Trophoblast cell (in vitro differentiated cells and primary cell): Measurements from ENCODE around the gene PHPT1.
"Not testable (repeated sequence)": the region's sequence is repeated elsewhere in the genome, so short reads cannot be mapped to it uniquely, and the experiment has no call there.

Experiments
- DNase-seq, 2 donors: peaks; one replicate each; pipeline ENCODE4 v3.0.0-alpha.2; 2016
- H2AFZ ChIP-seq: 2 replicates; pipeline ENCODE4 v1.6.1; 2013; ENCODE audit warnings: low read length, moderate library complexity, mild to moderate bottlenecking; ENCODE audit not compliant: insufficient read depth, poor library complexity
- H2AK5ac ChIP-seq: 2 replicates; pipeline ENCODE4 v1.6.1; 2013; ENCODE audit warnings: mild to moderate bottlenecking, low read length
- H2BK120ac ChIP-seq: 2 replicates; pipeline ENCODE4 v1.6.1; 2013; ENCODE audit warnings: low read length, mild to moderate bottlenecking, moderate library complexity; ENCODE audit not compliant: insufficient read depth, poor library complexity
- H2BK12ac ChIP-seq: 2 replicates; pipeline ENCODE4 v1.6.1; 2013; ENCODE audit warnings: mild to moderate bottlenecking, low read length, moderate library complexity
- H2BK5ac ChIP-seq: 2 replicates; pipeline ENCODE4 v1.6.1; 2013; ENCODE audit warnings: low read length, low read depth, moderate library complexity, mild to moderate bottlenecking; ENCODE audit not compliant: poor library complexity
- H3K14ac ChIP-seq: 2 replicates; pipeline ENCODE4 v1.6.1; 2013; ENCODE audit warnings: mild to moderate bottlenecking, low read length
- H3K18ac ChIP-seq: 2 replicates; pipeline ENCODE4 v1.6.1; 2013; ENCODE audit warnings: mild to moderate bottlenecking, low read length
- H3K23ac ChIP-seq: 2 replicates; pipeline ENCODE4 v1.6.1; 2013; ENCODE audit warnings: low read length
- H3K27ac ChIP-seq: 2 replicates; pipeline ENCODE4 v1.5.1; 2013; ENCODE audit warnings: low read depth, mild to moderate bottlenecking, inconsistent platforms, low read length, moderate library complexity
- H3K27me3 ChIP-seq: 2 replicates; pipeline ENCODE4 v1.6.1; 2013; ENCODE audit warnings: inconsistent platforms, mild to moderate bottlenecking, low read length, moderate library complexity; ENCODE audit not compliant: insufficient read depth
- H3K36me3 ChIP-seq, 2 experiments: 1 replicate in 1 of 2; 2 replicates in 1 of 2; pipeline ENCODE4 v1.6.1; 2013; ENCODE audit warnings: low read length in 2 of 2, mild to moderate bottlenecking in 2 of 2, moderate library complexity in 1 of 2; ENCODE audit not compliant: insufficient read depth in 2 of 2, control insufficient read depth in 1 of 2
- H3K4ac ChIP-seq: 2 replicates; pipeline ENCODE4 v1.6.1; 2013; ENCODE audit warnings: low read depth, mild to moderate bottlenecking, low read length, moderate library complexity
- H3K4me1 ChIP-seq, 2 experiments: 1 replicate in 1 of 2; 2 replicates in 1 of 2; pipeline ENCODE4 v1.6.1; 2013; ENCODE audit warnings: low read length in 2 of 2, mild to moderate bottlenecking in 2 of 2, moderate library complexity in 1 of 2; ENCODE audit not compliant: insufficient read depth in 2 of 2, control insufficient read depth in 1 of 2
- H3K4me2 ChIP-seq: 2 replicates; pipeline ENCODE4 v1.6.1; 2013; ENCODE audit warnings: inconsistent platforms, mild to moderate bottlenecking, low read length, moderate library complexity
- H3K4me3 ChIP-seq: 2 replicates; pipeline ENCODE4 v1.5.1; 2013; ENCODE audit warnings: mild to moderate bottlenecking, low read depth, low read length, inconsistent platforms
- H3K79me1 ChIP-seq: one replicate; pipeline ENCODE4 v1.6.1; 2013; ENCODE audit warnings: low read length
- H3K79me2 ChIP-seq: 2 replicates; pipeline ENCODE4 v1.6.1; 2013; ENCODE audit warnings: low read length, mild to moderate bottlenecking; ENCODE audit not compliant: control insufficient read depth, insufficient read depth, poor library complexity
- H3K9ac ChIP-seq: 2 replicates; pipeline ENCODE4 v1.6.1; 2013; ENCODE audit warnings: mild to moderate bottlenecking, low read length
- H3K9me3 ChIP-seq: 2 replicates; pipeline ENCODE4 v1.6.1; 2013; ENCODE audit warnings: low read depth, mild to moderate bottlenecking, control low read depth, inconsistent platforms, low read length; ENCODE audit not compliant: insufficient read depth
- H4K12ac ChIP-seq: 2 replicates; pipeline ENCODE4 v1.6.1; 2013; ENCODE audit warnings: low read depth, mild to moderate bottlenecking, low read length, moderate library complexity
- H4K8ac ChIP-seq: 2 replicates; pipeline ENCODE4 v1.6.1; 2013; ENCODE audit warnings: low read depth, mild to moderate bottlenecking, low read length, moderate library complexity
- H4K91ac ChIP-seq: one replicate; pipeline ENCODE4 v1.6.1; 2013; ENCODE audit warnings: low read depth, mild to moderate bottlenecking, low read length, moderate library complexity
- WGBS: extraction: QIAGEN DNeasy Blood & Tissue Kit; methylation state at CpG from one replicate; pipeline ENCODE4 v1.1.7; 2013; ENCODE audit warnings: missing lambda C conversion rate; ENCODE audit not compliant: insufficient read length, insufficient coverage; ENCODE audit errors: extremely low coverage; 5-methylcytosine and 5-hydroxymethylcytosine counted together

The PHPT1 gene

DNA sequence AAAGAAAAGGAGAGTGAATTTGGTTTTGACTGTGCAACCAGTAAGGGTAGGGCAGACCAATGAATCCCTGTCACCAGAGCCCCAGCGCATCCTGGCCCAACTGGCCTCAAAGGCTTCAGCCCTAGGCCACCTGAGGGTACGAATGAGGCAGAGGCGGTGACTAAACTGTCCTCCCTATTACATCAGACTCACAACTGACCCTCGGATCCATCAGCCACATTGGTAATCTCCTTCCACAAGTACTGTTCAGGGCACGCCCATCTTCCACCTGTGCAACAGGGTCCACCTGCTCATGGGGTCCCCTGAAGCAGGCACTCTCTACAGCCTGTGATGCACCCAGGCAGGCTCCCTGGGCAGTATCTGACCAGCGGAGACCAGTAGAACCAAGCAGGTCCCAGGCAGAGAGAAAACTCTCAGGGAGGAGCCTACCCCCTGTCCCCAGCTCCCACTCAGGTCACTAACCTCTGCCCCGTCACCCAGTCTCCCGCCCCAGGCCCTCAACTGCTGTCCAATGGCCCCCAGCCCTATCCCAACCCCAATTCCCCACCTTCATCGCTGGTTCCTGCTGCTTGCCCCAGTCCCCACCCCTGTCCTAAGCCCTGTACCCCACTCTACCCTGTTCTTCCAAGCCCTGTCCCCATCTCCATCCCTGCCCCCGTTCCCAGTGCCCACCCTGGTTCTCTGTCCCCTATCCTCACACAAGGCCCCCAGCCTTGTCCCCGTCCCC, 16.0 kb downstream of the PHPT1 start:
- Histone ChIP-seq H2AK5ac (no peak overlapping the region), H3K79me2 (peaks cover 10% of the 10 kb centered on the region), H2AFZ (no peak overlapping the region), H2BK5ac (no peak overlapping the region), H3K4ac (peak overlapping the region; percentile 82), H2BK12ac (no peak overlapping the region), H3K9me3 (peaks cover 14% of the 10 kb centered on the region), H4K8ac (peak overlapping the region; percentile 6), H3K27ac (no peak overlapping the region), H3K79me1 (peaks cover 4% of the 10 kb centered on the region), H3K36me3 (peaks cover 38 to 45% of the 10 kb centered on the region in 2 experiments), H3K9ac (peak overlapping the region; percentile 70), H3K27me3 (no peaks in the 10 kb centered on the region), H3K4me2 (peak overlapping the region; percentile 79), H3K4me3 (peak overlapping the region; percentile 99), H3K18ac (no peak overlapping the region), H3K14ac (peak overlapping the region; percentile 27), H4K12ac (no peak overlapping the region), H3K4me1 (peaks cover 6 to 7% of the 10 kb centered on the region in 2 experiments), H2BK120ac (no peak overlapping the region), H3K23ac (peak overlapping the region; percentile 81), H4K91ac (no peak overlapping the region)
- WGBS: no CpG with 5 or more reads among the region's 11 CpGs
- DNase-seq: peak in 1 of 2 donors; percentile 20

DNA sequence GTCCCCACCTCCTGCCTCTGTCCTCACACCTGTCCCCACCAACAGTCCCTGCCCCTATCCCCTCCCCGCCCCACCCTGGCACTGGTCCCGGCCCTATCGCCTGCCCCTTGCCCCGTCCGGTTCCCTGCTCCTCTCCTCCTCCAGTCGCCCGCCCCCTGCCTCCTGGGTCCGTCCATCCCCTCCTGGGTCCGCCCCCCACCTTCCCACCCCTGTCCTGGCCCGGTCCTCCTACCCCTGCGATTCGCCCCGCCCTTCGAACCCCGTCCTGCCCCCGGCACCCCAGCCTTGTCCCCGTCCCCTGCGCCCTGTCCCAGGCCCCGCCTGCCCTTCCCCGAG, 16.5 kb downstream of the PHPT1 start:
- Histone ChIP-seq H3K23ac (no peak overlapping the region), H3K4me1 (peaks cover 6 to 7% of the 10 kb centered on the region in 2 experiments), H3K79me2 (peaks cover 10% of the 10 kb centered on the region), H3K4me2 (peak overlapping the region; percentile 79), H4K8ac (peak overlapping the region; percentile 55), H4K91ac (peak overlapping the region; percentile 58), H3K4me3 (peak overlapping the region; percentile 99), H2AFZ (peak overlapping the region; percentile 18), H2BK120ac (peak overlapping the region; percentile 9), H3K9me3 (peaks cover 15% of the 10 kb centered on the region), H3K27ac (peak overlapping the region; percentile 21), H3K4ac (peak overlapping the region; percentile 82), H3K79me1 (peaks cover 4% of the 10 kb centered on the region), H4K12ac (peak overlapping the region; percentile 26), H2BK5ac (peak overlapping the region; percentile 15), H3K27me3 (no peaks in the 10 kb centered on the region), H3K18ac (peak overlapping the region; percentile 55), H3K9ac (peak overlapping the region; percentile 97), H2BK12ac (no peak overlapping the region), H3K14ac (peak overlapping the region; percentile 27), H3K36me3 (peaks cover 33 to 40% of the 10 kb centered on the region in 2 experiments), H2AK5ac (peak overlapping the region; percentile 16)
- WGBS: no CpG with 5 or more reads among the region's 20 CpGs
- DNase-seq: peak in 1 of 2 donors; percentile 10

DNA sequence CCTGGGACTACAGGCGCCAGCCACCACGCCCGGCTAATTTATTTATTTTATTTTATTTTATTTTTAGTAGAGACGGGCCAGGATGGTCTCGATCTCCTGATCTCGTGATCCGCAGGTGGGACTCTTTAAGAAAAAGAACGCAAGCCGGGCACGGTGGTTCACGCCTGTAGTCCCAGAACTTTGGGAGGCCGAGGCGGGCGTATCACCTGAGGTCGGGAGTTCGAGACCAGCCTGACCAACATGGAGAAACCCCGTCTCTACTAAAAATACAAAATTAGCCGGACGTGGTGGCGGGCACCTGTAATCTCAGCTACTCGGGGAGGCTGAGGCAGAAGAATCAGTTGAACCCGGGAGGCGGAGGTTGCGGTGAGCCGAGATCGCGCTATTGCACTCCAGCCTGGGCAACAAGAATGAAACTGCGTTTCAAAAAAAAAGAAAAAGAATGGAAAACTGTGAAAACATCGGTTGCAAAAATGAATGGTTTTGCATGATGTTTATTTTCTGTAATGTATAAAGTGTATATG, 17.8 kb downstream of the PHPT1 start:
- no CpG with 5 or more reads among the region's 29 CpGs for WGBS
- not testable (repeated sequence) for H2AK5ac ChIP-seq, H2AFZ ChIP-seq, H3K27me3 ChIP-seq, H3K4ac ChIP-seq, H3K4me1 ChIP-seq, H3K9ac ChIP-seq, H3K18ac ChIP-seq, H2BK5ac ChIP-seq, H4K91ac ChIP-seq, H4K12ac ChIP-seq, H2BK120ac ChIP-seq, H3K79me1 ChIP-seq, H3K79me2 ChIP-seq, H3K4me2 ChIP-seq, H3K27ac ChIP-seq, H3K14ac ChIP-seq, H4K8ac ChIP-seq, H2BK12ac ChIP-seq, H3K4me3 ChIP-seq, H3K23ac ChIP-seq
- Histone ChIP-seq H3K36me3 (peaks cover 20 to 28% of the 10 kb centered on the region in 2 experiments), H3K9me3 (peaks cover 19% of the 10 kb centered on the region)
- DNase-seq: peak in 1 of 2 donors; percentile 0

DNA sequence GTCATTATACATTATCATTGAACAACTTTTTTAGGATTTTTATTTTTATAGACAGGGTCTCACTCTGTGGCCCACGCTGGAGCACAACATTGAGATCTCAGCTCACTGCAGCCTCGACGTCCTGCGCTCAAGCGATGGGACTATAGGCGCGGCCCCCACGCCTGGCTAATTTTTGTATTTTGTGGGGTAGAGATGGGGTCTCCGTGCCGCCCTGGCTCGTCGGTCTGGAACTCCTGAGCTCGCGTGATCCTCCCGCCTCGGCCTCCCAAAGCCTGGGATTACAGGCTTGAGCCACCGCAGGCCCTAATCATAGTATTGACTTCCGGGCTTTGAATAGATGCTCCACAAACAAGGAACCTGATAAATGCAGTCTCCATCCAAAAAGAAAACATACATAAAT, 18.3 kb downstream of the PHPT1 start:
- no peak overlapping the region for H3K27ac ChIP-seq
- H3K4me1 ChIP-seq: peaks cover 6 to 7% of the 10 kb centered on the region in 2 experiments
- no peak overlapping the region for H4K12ac ChIP-seq
- H2BK12ac ChIP-seq: no peak overlapping the region
- H3K4me2 ChIP-seq: no peak overlapping the region
- no peak overlapping the region for H2BK5ac ChIP-seq
- H4K8ac ChIP-seq: no peak overlapping the region
- no peak overlapping the region for H3K18ac ChIP-seq
- H3K9ac ChIP-seq: no peak overlapping the region
- DNase-seq: no peak
- H3K4me3 ChIP-seq: no peak overlapping the region
- WGBS: no CpG with 5 or more reads among the region's 18 CpGs
- peaks cover 15 to 23% of the 10 kb centered on the region in 2 experiments for H3K36me3 ChIP-seq
- H2AK5ac ChIP-seq: no peak overlapping the region
- peaks cover 4% of the 10 kb centered on the region for H3K79me1 ChIP-seq
- no peaks in the 10 kb centered on the region for H3K27me3 ChIP-seq
- H3K4ac ChIP-seq: no peak overlapping the region
- no peak overlapping the region for H3K14ac ChIP-seq
- H2BK120ac ChIP-seq: no peak overlapping the region
- peaks cover 22% of the 10 kb centered on the region for H3K9me3 ChIP-seq
- no peak overlapping the region for H4K91ac ChIP-seq
- H3K23ac ChIP-seq: no peak overlapping the region
- H3K79me2 ChIP-seq: peaks cover 10% of the 10 kb centered on the region
- H2AFZ ChIP-seq: no peak overlapping the region
